ENCODE results near the gene SPATA33.
A peak's percentile ranks its signal among the peaks of the same experiment; 100 is the strongest.

SPATA33 gene

GRCh38 chr16:89657442-89658220, at the start of gene SPATA33, which contains the start of gene CHMP1A:
Gene SPATA33, plus strand, starts transcription at chr16:89657836. Its CDS starts 76 bp downstream, at chr16:89657912.
Gene CHMP1A, minus strand, starts transcription at chr16:89657708. Its CDS starts 120 bp downstream, at chr16:89657588.
- peak; percentile 88 for DNase-seq

GRCh38 chr16:89607937-89608740, 49.5 kb upstream of the SPATA33 start:
- DNase-seq, result no peak

- no peak for DNase-seq
Observed at GRCh38 chr16:89610108-89610453, 47.6 kb upstream of the SPATA33 start.

- no peak for DNase-seq
Observed at GRCh38 chr16:89612415-89613166, 45.0 kb upstream of the SPATA33 start.

GRCh38 chr16:89613231-89613953, 44.2 kb upstream of the SPATA33 start, which contains the start of gene DPEP1:
Gene DPEP1, plus strand, starts transcription at chr16:89613642. Its CDS starts 16,769 bp downstream, at chr16:89630411.
- no peak for DNase-seq

DNA sequence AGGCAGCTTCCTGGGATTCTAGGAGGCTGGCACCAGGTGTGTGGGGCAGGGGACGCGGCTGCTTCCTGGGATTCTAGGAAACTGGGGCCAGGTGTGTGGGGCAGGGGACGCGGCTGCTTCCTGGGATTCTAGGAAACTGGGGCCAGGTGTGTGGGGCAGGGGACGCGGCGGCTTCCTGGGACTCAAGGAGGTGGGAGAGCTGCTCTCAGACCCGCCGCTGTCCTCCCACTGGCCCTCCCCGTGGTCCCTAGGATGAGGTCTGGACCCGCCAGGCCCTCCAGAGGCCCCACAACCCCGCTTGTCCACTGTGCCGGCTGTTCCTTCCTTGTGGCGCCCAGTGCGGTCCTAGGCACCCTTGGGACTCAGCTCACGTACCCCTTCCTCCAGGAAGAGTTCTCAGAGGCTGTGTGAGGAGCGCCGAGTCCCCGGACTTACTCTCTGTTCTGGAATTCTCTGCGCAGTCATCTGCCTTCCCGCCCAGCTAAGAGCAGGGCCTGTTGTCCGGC, 43.6 kb upstream of the SPATA33 start:
- DNase-seq, result no peak

DNA sequence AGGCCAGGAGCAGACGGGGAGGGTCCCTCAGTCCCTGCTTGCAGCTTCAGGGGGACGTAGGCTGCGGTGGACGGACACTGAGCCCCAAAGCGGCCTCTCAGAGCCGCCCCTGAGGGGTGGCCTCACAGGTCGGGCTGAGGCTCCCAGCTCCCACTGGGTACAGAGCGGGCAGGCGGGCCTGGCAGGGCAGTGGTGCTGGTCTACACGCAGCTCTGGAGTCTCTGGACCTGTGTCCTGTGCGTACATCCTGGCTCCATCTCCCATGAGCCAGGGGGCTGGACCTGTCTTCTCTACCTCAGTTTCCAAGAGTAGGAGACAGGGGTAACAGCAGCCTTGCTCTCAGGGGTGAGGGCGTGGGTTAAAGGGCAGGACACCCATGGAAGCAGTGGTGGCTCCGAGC, 42.5 kb upstream of the SPATA33 start:
- DNase-seq, result no peak

- no peak for DNase-seq
Observed at GRCh38 chr16:89615596-89616090, 42.0 kb upstream of the SPATA33 start.

DNA sequence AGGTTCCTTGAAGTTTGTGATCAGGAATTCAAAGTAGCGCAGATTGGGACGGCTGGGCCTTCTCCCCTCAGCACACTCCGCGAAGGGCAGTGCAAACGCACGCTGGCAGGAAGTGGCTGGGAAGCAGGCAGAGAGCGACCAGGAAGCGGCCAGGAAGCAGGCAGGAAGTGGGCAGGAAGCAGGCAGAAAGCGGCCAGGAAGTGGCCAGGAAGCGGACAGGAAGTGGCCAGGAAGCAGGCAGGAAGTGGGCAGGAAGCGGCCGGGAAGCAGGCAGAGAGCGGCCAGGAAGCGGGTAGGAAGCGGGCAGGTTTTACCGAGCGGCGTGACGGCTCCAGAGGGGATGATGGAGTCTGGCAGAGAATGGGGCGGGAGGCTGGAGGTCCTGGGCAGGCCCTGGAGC, 41.0 kb upstream of the SPATA33 start:
- DNase-seq, result no peak

- DNase-seq, result no peak
Observed at GRCh38 chr16:89617036-89617435, 40.6 kb upstream of the SPATA33 start.

GRCh38 chr16:89618109-89618998, 39.3 kb upstream of the SPATA33 start:
- DNase-seq, result no peak

DNA sequence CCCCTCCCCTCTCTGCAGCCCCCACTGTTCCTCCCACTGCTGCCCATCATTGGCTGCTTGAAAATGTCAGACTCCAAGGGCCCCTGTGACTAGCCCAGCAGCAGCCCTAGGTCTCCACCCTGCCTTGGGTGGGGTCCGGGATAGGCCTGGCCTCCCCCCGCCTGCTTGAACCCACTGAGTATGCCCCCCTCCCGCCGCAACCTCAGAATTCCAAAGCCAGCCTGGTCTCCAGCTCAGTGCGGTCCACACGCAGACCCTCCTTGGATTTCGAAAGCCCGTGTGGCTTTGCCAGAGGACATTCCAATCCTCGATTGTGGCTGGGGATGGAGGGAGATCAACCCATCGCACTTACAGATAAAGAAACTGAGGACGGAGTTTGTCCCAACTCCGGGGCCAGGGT, 37.8 kb upstream of the SPATA33 start:
- DNase-seq, result no peak

GRCh38 chr16:89620406-89620841, 37.2 kb upstream of the SPATA33 start:
- no peak for DNase-seq

DNA sequence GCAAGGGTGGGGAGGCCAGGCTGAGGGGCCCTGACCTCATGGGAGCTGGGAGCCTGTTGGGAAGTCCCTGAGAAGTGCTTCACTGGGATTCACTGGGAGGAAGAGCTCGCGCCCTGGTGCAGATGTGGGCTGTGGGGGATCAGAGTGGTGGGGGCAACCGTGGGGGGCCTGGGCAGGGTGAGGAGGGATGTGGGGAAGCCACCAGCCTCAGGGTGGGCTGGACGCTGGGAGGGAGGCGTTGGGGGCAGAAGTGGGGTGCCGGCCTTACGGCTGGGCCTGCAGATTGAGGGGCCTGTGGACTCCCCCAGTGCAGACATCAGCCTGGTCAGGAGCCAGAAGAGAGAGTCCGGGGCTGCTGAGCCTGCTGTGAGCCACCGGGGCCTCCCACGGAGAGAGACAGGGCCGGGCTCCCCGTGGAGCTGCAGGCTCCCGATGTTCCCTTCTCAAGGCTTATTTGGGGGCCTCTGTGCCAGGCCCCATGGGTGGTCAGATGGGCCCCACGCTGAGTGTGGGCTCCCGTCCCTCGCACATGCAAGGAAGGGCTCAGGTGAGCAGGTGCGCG, 36.4 kb upstream of the SPATA33 start:
- no peak for DNase-seq

DNA sequence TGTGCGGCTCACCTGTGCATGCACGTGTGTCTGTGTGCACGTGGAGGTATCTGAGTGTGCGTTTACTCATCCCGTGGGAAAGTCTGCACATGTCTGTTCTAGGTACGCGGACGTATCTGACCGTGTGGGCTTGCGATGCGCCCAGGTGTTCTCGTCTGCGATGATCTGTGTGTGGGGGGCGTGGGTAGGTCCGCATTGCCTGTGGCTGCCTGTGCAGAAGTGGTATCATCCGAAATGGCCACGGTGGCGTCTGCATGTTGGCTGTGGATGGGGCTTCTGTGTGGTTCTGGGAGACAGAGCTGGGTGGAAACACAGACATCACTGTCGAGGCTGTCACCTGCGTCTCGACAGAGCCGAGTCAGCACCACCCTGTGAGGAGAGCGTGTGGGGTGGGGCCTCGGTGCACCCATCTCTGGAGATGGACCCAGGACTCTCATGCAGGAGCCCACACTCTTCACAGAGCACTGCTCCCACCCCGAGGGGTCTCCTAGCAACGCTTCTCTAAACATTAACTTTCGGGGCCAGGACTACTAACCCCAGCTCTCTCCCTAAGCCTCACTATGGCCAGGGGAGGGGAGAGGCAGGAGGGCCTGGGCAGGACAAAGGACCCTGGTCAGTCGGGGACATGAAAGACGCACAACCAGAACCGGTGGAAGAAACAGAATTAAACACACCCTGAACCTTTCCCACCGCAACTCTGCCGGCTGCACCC, 35.8 kb upstream of the SPATA33 start:
- DNase-seq, result no peak

GRCh38 chr16:89623511-89624261, 34.0 kb upstream of the SPATA33 start:
- DNase-seq, result no peak

- DNase-seq, result no peak
Observed at GRCh38 chr16:89624777-89625761, 32.6 kb upstream of the SPATA33 start.
